Activated naive CD8-positive, alpha-beta T cell treated with anti-CD3 and anti-CD28 coated beads, Interleukin-2, amount 50 U/mL, for 16 hours (primary cell): ENCODE data around the gene METAP1.
"Not testable (repeated sequence)": the region's sequence is repeated elsewhere in the genome, so short reads cannot be mapped to it uniquely, and the experiment has no call there.

Experiments used
- DNase-seq: peaks from one replicate; pipeline ENCODE4 v3.0.0-alpha.2; 2020; ENCODE audit warnings: low read depth, low spot score

Gene METAP1

DNA sequence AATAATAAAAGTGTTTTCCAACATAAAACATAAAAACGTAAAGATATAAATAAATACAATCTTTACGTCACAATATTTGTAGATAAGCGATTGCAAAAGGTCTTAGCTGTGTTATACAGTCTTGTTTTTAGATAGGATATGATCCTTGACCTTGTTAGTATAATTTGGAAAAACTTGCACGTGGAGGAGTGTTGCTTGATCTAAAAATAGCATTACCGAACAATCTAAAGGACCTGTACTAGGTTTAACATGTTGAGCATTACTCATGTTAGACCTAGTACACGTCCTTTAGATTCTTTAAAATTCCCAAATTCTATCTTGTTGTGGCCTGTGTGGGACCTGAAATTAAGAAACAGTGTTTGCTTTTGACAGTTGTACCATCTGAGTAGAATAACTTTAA, 1.6 kb downstream of the METAP1 start:
- no peak for DNase-seq

GRCh38 chr4:98998551-98998950, 3.0 kb downstream of the METAP1 start:
- DNase-seq = no peak

DNA sequence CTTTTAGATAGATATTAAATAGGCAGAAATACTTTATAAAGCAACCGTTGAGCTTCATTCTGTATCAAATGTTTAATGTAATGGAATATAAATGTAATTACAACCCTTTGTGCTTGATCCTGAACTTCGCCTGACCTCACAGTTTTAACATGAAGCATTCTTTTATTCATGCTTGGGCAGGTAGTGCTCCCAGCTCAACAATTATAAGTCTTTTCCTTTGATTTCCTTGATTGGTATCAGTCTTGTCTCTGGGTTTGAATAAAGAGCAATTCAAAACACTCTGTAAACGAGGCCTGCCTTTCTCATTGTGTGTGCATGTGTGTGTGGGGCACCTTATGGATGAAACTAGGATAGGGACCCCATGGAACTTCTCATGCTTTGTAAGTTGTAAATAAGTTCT, 6.8 kb downstream of the METAP1 start:
- DNase-seq = no peak

DNA sequence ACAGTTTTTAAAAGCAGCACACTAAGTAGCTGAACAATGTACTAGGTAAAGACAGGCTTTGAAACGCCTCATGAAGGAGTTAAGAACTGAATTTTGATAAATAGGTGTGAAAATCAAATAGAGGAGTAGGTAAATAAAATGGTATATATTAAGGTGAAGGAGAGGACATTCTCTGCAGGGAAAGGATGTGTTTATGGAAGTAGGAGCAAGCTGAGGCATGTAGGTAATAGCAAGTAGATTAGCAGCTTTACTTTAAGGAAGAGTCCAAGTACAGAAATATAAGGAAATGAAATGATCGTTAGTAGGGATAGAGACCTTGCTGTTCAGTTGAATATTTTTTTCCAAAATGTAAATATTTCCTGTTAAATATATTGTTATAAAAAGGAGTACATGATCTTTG, 12.5 kb downstream of the METAP1 start:
- no peak for DNase-seq

GRCh38 chr4:99011910-99012309, 16.4 kb downstream of the METAP1 start:
- no peak for DNase-seq

- DNase-seq = no peak
Measured at GRCh38 chr4:99013402-99013843, 17.9 kb downstream of the METAP1 start.

DNA sequence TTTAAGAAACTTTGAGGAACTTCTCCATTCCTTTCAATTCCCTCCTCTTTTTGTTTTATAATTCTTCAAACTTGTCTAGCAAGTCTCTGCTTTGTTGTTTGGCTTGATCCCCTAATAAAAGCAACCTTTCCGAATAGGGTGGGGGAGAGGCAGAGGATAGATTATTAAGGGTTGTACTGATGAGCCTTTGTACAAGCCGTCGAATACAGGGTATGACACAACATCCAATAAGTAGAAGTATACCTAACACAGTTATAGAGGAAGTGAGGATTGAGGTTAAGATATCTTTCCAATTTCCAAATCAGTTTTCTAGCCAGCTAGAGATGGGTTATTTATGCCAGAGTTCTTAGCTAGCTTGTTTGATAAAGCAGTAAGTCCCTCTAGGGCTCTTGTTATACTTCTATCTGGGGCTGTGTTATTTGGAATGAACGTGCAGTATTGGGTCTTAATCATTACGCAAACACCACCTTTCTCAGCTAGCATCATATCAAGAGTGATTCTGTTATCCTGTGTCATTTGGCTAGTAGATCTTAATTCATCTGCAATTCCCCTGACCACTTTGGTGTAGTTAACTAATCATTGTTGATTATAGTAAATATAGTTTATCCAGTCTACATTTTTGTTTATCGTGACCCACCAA, 18.5 kb downstream of the METAP1 start:
- no peak for DNase-seq

GRCh38 chr4:99021386-99021785, 25.9 kb downstream of the METAP1 start:
- no peak for DNase-seq

GRCh38 chr4:99022566-99022965, 27.0 kb downstream of the METAP1 start:
- no peak for DNase-seq

DNA sequence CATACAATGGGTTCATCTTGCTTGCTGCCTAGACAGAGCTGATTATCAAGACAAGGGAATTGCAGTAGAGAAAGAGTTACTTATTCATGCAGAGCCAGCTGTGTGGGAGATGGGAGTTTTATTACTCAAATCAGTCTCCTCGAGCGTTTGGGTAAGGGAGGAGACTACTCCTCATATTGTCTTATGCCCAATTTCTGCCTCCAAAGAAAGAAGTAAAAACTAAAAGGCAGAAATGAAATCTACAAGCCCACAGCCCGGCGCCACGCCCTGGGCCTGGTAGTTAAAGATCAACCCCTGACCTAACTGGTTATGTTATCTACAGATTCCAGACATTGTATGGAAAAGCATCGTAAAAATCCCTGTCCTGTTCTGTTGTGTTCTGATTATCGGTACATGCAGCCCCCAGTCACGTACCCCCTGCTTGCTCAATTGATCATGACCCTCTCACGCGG, 28.3 kb downstream of the METAP1 start:
- DNase-seq = not testable (repeated sequence)

GRCh38 chr4:99024481-99025275, 29.2 kb downstream of the METAP1 start:
- no peak for DNase-seq

DNA sequence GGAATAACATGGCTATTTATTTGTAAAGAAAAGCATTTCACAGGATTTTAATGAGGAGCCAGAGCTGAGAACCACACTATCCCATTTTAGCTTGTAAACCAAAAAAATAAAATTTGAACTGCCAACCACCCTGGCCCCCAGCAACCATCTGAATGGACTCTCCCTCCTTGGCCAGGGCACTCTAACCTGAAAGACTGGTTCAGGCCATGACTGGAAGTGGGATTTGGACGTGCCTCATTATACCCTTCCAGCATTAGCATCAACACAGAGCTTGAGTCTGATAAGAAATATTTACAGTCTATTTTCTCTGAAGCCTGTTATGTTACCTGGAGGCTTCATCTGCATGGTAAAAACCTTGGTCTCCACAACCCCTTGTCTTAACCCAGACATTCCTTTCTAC, 30.0 kb downstream of the METAP1 start:
- DNase-seq = no peak

DNA sequence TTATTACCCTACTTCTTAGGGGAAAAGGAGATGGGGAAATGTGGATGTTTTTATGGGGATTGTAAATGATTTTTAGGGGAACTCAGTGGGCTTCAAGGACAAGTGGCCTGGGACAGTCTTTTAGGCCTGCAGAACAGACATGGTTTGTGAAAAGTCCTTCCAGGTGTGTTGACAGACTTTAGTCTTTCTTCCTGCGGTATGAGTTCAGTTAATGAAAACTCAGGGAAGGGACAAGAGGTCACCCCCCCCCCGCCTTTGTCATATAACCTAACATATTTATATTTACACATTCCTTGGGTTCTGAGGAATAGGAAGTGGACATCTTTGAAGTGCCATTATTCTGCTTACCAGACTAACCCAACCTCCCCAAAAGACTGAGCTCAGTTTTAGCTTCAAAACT, 31.8 kb downstream of the METAP1 start:
- DNase-seq = no peak

GRCh38 chr4:99028187-99028586, 32.7 kb downstream of the METAP1 start:
- DNase-seq = no peak

DNA sequence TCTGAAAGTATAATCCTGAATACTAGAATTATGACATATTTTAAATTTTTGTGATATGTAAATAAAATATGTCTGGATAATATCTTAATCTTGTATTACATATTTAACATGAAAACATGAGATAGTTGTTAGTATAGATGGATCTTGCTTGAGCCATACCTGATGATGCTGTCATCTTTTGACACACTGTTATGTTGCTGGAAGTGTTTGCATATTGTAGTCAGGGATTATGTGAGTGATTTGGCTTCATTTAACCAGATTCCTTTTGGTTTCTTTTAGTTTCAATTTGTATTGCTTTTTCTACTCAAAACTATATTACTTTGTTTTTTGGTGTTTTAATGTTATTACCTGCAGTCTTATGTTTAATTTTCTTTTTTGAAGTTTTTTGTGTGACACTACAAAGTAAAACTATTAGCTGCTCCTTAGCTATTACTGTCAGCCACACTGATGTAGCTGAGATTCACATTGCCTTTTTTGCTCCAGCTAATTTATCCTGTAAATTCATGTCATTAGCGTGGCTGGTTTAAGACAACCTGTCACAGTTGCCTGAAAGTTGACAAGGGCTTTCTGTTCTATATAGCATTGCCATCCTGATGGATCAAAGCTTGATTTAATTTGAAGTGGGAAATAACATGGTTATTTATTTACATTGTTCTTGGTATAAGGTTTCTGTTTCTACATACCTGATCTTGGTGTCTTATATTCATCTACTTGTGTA, 33.7 kb downstream of the METAP1 start:
- DNase-seq = no peak

DNA sequence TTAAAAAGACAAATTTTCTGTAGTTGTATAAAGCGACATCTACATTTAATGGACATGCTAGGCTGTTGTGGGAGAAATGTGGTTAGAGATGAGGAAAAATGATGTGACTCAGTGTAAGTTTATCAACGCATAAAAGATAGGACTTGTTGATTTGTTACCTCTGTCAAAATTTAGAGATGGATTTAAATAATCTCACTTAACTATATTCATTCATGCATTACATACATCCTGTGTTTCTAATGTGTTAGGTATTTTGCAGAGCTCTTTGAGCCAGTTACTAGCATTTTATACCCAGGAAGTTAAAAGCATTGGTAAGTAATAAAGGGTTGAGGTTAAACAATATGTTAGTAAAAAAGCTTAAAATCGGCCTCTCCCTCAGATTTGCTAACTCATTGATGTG, 34.3 kb downstream of the METAP1 start:
- no peak for DNase-seq

- DNase-seq = no peak
Measured at GRCh38 chr4:99033956-99034355, 38.4 kb downstream of the METAP1 start.

DNA sequence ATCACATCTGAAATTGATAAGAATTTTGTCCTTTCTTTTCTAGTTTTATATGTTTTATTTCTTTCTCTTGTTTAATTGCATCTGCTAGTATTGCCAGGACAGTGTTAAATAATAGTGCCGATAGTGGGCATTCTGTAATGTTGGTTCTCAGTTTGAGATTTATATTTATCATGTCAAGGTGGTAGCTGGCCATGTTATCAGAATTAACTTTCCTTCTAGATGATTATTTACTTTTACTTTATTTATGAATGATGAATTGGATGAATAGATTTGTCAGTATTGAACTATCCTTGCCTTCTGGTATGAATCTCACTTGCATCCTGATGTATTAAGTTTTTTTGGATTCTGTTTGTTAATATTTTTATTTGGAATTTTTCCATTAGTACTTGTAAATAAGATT, 42.7 kb downstream of the METAP1 start:
- DNase-seq = no peak

- DNase-seq = no peak
Measured at GRCh38 chr4:99043346-99043745, 47.8 kb downstream of the METAP1 start.

GRCh38 chr4:99047710-99048109, 52.2 kb downstream of the METAP1 start:
- no peak for DNase-seq

DNA sequence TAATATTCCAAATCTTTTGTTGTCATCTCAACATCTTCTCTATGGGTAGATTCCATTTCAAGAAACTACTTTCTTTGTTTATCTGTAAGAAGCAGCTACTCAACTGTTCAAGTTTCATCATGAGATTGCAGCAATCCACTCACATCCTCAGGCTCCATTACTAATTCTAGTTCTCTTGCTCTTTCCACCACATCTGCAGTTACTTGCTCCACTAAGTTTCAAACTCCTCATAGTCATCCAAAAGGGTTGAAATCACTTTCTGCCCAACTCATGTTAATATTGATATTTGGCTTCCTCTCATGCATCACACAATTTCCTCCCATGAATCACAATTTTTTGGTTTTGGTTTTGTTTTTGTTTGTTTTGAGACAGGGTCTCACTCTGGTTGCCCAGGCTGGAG, 57.4 kb downstream of the METAP1 start:
- no peak for DNase-seq

DNA sequence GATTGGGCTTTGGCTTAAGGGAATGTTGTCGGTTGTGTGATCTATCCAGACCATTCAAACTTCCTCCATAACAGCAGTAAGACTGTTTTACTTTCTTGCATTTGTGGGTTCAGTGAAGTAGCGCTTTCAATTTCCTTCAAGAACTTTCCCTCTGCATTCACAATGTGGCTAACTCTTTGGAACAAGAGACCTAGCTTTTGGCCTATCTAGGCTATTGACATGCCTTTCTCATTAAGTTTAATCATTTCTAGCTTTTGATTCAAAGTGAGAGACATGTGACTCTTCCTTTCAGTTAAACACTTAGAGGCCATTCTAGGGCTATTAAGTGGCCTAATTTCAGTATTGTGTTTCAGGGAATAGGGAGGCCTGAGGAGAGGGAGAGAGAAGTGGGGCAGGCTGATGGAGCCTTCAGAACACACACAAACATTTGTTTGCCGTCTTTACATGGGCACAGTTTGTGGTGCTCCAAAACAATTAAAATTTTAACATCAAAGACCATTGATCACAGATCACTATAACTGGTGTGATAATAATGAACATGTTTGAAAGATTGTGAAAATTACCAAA, 59.0 kb downstream of the METAP1 start:
- no peak for DNase-seq
